Ramos (cell line): ENCODE data around the gene DENND1A.

Experiments used
- in situ Hi-C: fragments of 300-500 bp; cut with MboI; formaldehyde crosslinking; loops from one replicate; pipeline ENCODE4 v1.14.3; 2022; ENCODE audit warnings: low sequenced_read_pairs; ENCODE audit not compliant: unreplicated experiment

DENND1A gene

GRCh38 chr9:123702483-123702882 is 227.4 kb downstream of the DENND1A start:
- in situ Hi-C loops: no loop called here

- in situ Hi-C loops: no loop called here
Observed at GRCh38 chr9:123697686-123698085, 232.2 kb downstream of the DENND1A start.

- in situ Hi-C loops: no loop called here
Observed at GRCh38 chr9:123696476-123696875, 233.4 kb downstream of the DENND1A start.

- in situ Hi-C loops: no loop called here
Observed at GRCh38 chr9:123695386-123695785, 234.5 kb downstream of the DENND1A start.

GRCh38 chr9:123691765-123692303 is 238.1 kb downstream of the DENND1A start:
- in situ Hi-C loops: no loop called here

DNA sequence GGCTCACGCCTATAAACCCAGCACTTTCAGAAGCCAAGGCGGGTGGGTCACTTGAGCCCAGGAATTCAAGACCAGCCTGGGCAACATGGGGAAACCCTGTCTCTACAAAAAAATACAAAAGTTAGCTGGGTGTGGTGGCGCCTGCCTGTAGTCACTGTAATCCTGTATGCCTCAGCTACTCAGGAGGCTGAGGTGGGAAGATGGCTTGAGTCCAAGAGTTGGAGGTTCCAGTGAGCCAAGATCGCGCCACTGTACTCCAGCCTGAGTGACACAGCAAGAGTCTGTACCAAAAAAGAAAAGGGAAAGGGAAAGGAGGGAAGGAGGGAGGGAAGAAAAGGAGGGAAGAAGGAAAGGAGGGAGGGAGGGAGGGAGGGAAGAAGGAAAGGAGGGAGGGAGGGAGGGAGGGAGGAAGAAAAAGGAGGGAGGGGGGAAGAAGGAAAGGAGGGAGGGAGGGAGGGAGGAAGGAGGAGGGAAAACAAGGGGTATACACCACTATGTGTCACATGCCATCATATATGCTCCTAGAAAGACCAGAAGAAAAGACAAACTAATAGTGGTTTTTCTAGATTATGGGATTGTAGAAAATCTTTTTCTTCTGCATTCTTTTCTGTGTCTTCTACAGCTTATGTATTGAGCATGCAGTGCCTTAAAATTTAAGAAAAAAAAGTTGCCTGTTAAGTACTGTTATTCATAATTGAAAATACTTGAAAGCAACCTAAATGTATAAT is 240.1 kb downstream of the DENND1A start:
- in situ Hi-C loops: no loop called here

DNA sequence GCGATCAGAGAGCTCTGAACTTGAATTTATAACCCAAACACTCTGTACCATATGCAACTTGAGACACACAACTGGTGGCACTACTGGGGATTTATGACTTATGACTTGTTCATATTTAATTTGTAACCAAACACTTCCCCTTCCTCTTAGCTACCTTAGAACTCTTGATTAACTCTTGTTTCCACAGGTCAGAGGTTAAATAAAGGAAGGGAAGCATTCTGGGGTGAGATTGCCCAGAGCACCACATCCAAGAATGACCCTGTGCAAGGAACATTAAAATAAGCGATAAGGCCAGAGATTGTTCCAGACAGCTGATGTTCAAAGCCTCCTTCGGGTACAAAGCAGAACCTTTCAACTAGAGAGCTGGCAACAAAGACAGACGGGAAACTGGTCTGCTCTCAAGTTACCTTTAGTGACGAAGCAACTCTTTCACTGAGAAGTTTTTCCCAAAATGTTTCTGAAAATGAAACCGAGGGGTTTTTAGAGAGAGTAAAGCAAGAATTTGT is 242.6 kb downstream of the DENND1A start:
- in situ Hi-C loops: no loop called here

DNA sequence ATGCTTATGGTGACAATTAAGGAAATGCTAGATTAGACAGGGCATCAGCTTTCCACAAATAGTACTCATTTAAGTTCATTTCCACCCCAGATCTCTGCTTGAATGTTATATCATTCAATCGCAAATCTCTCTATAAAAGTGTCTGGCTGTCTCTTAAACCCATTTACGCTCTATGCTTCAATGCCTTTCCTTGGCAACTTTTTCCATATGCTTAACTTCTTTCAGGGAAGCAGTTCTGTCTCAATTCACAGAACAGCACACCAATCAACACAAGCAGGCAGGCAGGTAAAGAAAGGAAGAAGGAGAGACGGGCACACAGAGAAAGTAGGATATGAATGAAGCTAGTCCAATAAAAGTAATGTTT is 243.1 kb downstream of the DENND1A start:
- in situ Hi-C loops: no loop called here

GRCh38 chr9:123686131-123686828 is 243.6 kb downstream of the DENND1A start:
- in situ Hi-C loops: no loop called here

- in situ Hi-C loops: no loop called here
Observed at GRCh38 chr9:123685489-123686083, 244.3 kb downstream of the DENND1A start.

GRCh38 chr9:123684393-123685149 is 245.4 kb downstream of the DENND1A start:
- in situ Hi-C loops: no loop called here

DNA sequence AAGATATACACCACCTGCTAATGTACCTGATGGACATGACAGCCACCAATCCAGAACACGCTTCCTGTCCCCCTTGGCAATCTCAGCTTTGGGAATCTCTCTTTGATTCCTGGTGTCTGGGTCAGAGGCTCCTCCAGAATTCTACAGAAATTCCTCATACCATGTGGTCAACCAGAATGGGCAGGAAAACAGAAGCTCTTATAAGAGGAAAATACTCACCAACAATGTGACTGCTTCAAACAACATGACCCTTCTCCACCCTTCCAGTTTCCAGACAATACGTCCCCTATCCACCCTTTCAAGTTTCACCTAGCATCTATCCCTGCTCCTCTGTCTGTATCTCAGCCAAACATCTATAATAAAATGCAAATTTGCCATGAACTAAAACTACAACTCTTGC is 247.2 kb downstream of the DENND1A start:
- in situ Hi-C loops: no loop called here

DNA sequence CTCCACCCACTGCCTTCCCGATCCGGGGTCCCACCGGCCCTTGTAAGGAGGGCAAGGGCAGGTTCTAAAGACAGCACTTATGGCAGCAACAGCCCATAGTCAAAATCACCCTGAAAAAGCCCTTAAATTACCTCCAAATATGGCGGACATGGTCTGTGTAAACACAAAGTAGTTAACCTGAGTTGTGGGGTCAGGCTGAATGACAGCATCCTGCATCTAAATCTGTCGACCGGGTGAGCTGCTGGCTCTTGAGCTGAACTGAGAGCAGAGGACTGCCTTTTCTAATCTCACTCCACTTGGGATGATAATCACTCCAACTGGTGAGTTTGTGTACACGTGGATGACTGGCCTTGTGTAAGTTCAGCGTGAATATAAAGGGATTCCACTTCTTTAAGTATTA is 249.6 kb downstream of the DENND1A start:
- in situ Hi-C loops: no loop called here

- in situ Hi-C loops: no loop called here
Observed at GRCh38 chr9:123679330-123679987, 250.5 kb downstream of the DENND1A start.

DNA sequence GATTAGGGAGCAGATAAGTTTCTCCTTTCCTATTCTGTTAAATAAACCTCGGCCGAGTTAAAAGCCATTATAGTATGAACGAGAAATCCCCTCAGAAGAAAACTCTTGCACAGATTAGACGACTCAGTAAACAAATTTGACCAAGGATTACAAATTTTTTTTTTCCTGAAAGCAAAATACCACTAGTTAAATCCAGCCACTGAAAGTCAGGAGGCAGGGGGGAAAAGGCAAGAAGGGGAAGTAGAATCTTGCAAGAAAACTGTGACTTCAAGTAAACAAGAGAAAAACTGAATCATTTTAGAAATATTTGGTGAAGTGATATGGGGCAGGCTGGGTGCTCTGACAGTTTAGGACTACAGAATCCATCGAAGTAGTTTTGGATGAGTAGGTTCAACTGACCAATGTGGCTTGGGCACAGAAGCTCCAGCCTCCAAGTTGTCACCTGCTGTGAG is 251.0 kb downstream of the DENND1A start:
- in situ Hi-C loops: no loop called here

GRCh38 chr9:123678038-123678877 is 251.7 kb downstream of the DENND1A start:
- in situ Hi-C loops: no loop called here

DNA sequence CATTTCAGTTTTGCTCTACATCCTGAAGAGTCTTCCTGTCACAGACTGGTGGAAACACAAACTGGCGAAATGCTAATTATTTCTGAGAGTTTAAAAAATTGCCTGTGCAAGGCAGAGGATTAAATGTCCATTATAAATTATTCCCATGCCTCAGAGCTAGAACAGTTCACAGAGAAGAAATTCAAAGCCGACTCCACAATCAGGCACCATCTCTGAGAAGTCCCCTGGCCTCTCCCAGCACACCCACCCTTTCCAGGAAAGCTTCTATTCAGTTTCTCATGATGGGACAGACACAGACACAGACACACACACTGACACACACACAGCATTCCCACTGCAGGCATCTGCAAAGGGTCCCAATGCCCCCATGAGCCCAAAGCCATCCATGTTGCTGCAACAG is 253.1 kb downstream of the DENND1A start:
- in situ Hi-C loops: no loop called here

DNA sequence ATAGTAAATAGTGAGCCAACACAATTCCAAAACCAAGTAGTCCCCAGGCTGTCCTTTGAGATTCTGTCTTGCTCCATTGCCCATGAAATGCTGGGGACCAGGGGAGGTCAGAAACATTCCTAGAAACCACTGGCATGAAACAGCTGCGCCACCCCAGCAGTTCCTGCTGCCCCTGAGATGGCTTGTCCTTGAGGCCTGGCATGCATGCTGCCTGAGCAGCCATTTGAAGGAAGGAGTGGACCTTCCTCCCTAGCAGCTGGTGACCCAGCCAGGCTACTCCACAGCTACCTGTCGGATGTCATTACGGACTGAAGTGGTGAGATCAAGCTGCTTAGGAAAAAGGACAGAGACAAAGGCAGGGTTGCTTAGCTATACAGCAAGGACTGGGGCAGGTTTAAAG is 260.6 kb downstream of the DENND1A start:
- in situ Hi-C loops: no loop called here

GRCh38 chr9:123663529-123663928 is 266.4 kb downstream of the DENND1A start:
- in situ Hi-C loops: no loop called here
